Bronchial epithelial cell (primary cell): ENCODE measurements around the gene TMEM266. TPM values are rescaled to one million over a fixed set of nuclear protein-coding genes. Genes with fewer than 3 reads are reported as not detected.
"Not testable (repeated sequence)": the region's sequence is repeated elsewhere in the genome, so short reads cannot be mapped to it uniquely, and the experiment has no call there.

Experiments used
- DNase-seq: peaks from one replicate; pipeline ENCODE4 v3.0.0-alpha.2; 2010; ENCODE audit warnings: low read depth
- FAIRE-seq: peaks from 2 replicates; lab custom pipeline; 2011; peaks lifted over from hg19 to GRCh38; lab: Jason Lieb, UNC
- H3K27me3 ChIP-seq: 2 replicates; pipeline ENCODE4 v1.5.1; 2011; ENCODE audit warnings: low read length; ENCODE audit not compliant: control insufficient read depth, insufficient read depth
- H3K36me3 ChIP-seq: 2 replicates; pipeline ENCODE4 v1.5.1; 2011; ENCODE audit warnings: low read length; ENCODE audit not compliant: control insufficient read depth, insufficient read depth
- H3K4me3 ChIP-seq: 2 replicates; pipeline ENCODE4 v1.5.1; 2011; ENCODE audit warnings: mild to moderate bottlenecking, low read depth, low read length, control low read depth
- total RNA-seq: library from RNA; depleted of rRNA; stranded (reverse); fragments of >200 nt; gene quantifications from 2 replicates; pipeline ENCODE4 v1.2.1, GENCODE V29; 2014
- TF ChIP-seq, protein P1 (sequence below): IDR thresholded peaks from 2 replicates; pipeline ENCODE4 v1.5.1; 2011; ENCODE audit warnings: mild to moderate bottlenecking, moderate library complexity, low read length, control low read depth, inconsistent platforms; ENCODE audit not compliant: insufficient read depth, severe bottlenecking

TMEM266 gene, protein sequence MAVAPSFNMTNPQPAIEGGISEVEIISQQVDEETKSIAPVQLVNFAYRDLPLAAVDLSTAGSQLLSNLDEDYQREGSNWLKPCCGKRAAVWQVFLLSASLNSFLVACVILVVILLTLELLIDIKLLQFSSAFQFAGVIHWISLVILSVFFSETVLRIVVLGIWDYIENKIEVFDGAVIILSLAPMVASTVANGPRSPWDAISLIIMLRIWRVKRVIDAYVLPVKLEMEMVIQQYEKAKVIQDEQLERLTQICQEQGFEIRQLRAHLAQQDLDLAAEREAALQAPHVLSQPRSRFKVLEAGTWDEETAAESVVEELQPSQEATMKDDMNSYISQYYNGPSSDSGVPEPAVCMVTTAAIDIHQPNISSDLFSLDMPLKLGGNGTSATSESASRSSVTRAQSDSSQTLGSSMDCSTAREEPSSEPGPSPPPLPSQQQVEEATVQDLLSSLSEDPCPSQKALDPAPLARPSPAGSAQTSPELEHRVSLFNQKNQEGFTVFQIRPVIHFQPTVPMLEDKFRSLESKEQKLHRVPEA
- total RNA-seq, result under 0.01 TPM in 2 replicates

DNA sequence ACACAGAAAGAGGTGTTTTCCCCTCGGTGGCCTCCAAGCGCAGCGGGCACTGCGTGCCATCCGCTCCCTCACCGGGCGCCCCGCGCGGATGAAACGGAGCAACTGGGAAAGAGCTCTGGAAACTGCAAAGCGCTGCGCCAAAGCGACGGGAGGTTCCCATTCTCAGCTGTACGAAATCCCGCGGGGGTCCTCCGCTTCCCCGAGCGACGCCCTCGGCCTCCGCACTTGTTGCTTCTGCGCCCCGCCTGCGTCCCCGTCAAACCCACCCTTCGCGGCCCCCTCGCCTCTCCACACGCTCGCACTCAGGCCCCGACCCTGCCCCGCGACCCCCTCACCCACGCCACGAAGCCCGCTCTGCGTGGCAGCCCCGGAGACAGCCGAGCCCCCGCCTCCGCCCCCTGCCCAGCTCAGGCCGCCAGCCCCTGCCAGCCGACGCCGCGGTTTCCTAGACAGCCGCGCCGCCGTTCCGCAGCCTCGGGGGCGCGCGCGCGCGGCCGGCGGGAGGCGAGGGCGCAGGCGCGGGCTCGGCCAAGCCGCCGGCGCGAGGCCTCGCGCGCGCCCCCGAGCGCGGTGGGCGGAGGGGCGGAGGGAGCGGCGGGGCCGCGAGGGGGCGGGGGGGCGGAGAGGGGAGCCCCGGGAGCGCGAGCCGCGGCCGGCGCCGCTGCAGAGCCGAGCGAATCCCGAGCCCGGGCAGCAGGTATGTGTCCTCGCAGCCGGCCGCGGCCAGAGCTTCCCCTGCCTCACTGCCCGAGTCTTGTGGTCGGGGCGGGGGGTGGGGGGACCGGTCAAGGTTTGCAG, at the start of gene TMEM266:
Gene TMEM266 (plus strand): TSS at position 666 of the 798 bp plus-strand sequence. CDS start 74,279 bp downstream, outside the sequence.
- TF ChIP-seq, protein P1, sequence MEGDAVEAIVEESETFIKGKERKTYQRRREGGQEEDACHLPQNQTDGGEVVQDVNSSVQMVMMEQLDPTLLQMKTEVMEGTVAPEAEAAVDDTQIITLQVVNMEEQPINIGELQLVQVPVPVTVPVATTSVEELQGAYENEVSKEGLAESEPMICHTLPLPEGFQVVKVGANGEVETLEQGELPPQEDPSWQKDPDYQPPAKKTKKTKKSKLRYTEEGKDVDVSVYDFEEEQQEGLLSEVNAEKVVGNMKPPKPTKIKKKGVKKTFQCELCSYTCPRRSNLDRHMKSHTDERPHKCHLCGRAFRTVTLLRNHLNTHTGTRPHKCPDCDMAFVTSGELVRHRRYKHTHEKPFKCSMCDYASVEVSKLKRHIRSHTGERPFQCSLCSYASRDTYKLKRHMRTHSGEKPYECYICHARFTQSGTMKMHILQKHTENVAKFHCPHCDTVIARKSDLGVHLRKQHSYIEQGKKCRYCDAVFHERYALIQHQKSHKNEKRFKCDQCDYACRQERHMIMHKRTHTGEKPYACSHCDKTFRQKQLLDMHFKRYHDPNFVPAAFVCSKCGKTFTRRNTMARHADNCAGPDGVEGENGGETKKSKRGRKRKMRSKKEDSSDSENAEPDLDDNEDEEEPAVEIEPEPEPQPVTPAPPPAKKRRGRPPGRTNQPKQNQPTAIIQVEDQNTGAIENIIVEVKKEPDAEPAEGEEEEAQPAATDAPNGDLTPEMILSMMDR, result peak; percentile 12
- DNase-seq (no peak), FAIRE-seq (no peak)
- peaks cover 14% of the 10 kb centered on the region for H3K27me3 ChIP-seq
- H3K4me3 ChIP-seq, result peak within 1 kb of the TSS; percentile 57
- H3K36me3 ChIP-seq, result no peaks in the 10 kb centered on the region

DNA sequence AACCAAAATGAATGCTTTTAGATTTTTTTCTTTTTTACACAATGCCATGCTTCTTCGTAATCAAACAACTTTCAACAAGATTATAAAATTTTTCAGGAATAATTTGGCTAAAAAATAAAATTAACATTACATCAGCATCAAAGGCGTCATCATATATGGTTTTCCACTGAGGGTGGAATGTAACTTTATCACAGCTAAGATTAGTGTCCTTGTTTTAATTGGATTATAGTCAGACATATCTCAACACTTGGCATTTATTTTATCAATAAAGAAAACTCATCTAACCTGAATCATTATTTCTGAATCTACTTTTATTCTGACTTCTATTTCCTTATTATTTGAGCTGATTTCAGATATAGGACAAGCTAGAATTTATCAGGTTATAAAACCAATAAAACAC, 49.2 kb upstream of the TMEM266 start:
- no peak for FAIRE-seq
- TF ChIP-seq, protein P1, result no peak
- H3K27me3 ChIP-seq, result no peaks in the 10 kb centered on the region

DNA sequence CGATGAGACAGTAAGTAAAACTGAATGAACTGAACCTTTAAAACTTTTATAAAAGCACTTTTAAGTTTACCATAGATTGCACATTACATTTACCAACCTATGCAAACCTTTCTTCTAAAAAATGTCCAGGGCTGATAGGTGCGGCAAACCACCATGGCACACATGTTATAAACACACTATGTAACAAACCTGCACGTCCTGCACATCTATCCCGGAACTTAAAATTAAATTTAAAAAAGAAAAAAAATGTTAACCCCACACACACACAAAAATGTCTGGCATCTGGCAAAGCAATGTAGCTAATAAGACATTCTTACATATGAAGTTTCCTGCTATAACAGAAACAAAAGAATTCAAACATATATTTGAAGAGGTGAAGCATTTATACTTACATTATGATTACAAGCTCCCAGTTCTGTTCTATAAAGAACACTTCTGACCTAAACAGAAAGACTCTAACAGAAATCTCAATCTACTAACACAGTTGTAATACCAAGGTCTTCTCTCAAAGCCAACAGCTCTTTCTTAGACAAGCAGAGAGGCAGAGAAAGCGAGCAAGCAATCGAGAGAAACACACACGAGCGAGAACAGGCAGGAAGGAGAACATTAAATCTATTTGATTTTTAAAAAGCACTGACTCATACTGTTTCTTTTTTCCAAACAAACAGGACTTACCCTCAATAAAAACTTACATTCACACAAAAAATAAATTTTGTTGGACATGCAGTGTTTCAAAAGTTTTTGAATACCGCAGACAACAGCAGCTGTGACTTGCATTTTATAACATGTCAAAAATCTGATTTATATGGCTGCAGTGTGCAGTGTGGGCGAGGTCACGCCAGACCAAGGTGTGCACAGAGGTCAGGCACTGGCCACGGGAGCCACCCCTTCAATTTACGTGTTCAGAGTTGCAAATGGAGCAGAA, 47.9 kb upstream of the TMEM266 start, which contains the start of gene NRG4:
Gene NRG4 (minus strand): TSS at position 798 of the 925 bp plus-strand sequence. CDS start 1,194 bp downstream, outside the sequence.
- Histone ChIP-seq H3K36me3 (no peaks in the 10 kb centered on the region), H3K4me3 (peak within 1 kb of the TSS; percentile 18), H3K27me3 (no peaks in the 10 kb centered on the region)
- TF ChIP-seq, protein P1, result no peak
- FAIRE-seq (no peak), DNase-seq (peak; percentile 25)

More for the DNA sequence above, 49.2 kb upstream of the TMEM266 start:
- DNase-seq, result no peak
- H3K4me3 ChIP-seq, result no peak overlapping the region
- no peaks in the 10 kb centered on the region for H3K36me3 ChIP-seq

DNA sequence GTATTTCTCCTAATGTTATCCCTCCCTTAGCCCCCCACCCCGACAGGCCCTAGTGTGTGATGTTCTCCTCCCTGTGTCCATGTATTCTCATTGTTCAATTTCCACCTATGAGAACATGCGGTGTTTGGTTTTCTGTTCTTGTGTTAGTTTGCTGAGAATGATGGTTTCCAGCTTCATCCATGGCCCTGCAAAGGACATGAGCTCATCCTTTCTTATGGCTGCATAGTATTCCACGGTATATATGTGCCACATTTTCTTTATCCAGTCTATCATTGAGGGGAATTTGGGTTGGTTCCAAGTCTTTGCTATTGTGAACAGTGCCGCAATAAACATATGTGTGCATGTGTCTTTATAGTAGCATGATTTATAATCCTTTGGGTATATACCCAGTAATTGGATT, 46.3 kb upstream of the TMEM266 start:
- FAIRE-seq, DNase-seq, H3K4me3 ChIP-seq, H3K27me3 ChIP-seq, H3K36me3 ChIP-seq: not testable (repeated sequence)

DNA sequence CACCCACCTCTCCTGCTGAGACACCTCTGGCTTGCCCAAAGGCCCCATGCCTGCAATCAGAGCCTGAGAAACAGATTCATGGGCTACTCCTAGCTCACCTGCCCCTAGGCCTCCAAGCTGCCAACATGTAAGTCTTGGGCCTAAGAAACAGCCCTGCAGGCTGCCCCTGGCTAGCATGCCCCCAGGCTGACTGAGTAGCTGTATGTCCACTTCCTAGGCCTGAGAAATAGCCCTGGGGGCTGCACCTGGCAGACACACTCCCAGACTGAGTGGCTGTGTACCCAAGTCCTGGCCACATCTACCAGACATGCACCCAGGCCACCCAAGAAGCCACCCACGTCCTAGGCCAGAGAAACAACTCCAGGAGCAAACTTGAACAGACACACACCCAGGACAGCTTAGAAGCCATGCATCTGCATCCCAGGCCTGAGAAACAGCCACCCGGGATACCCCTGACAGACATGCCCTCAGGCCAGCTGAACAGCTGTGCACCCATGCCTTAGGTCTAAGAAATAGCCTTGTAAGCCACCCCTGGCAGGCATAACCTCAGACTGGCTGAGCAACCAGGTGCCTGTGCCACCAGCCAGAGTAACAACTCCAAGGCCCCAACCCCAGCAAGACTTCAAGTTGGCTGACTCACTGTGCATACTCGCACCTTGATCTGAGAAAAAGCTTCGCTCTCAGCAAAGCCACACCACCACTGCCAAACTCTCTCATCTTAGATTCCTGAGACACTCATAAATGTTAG, 35.6 kb upstream of the TMEM266 start:
- no peaks in the 10 kb centered on the region for H3K36me3 ChIP-seq
- DNase-seq (no peak), FAIRE-seq (no peak)
- H3K4me3 ChIP-seq, result no peak overlapping the region
- H3K27me3 ChIP-seq, result no peaks in the 10 kb centered on the region
- TF ChIP-seq, protein P1, result no peak
